Parathyroid adenoma (tissue), 2 donors: Measurements from ENCODE around the gene PDZRN3.

ENCODE experiments used
- H2AFZ ChIP-seq: fragments of 300-600 bp; sonication (generic); one replicate; pipeline ENCODE4 v1.7.0; 2017; ENCODE audit warnings: antibody characterized with exemption, mild to moderate bottlenecking
- H3K27ac ChIP-seq: fragments of 300-600 bp; sonication (generic); one replicate; pipeline ENCODE4 v1.7.0; 2017
- H3K27me3 ChIP-seq: fragments of 300-600 bp; sonication (generic); one replicate; pipeline ENCODE4 v1.7.0; 2017; ENCODE audit warnings: low read length; ENCODE audit not compliant: control insufficient read depth, insufficient read depth
- H3K36me3 ChIP-seq: fragments of 300-600 bp; sonication (generic); one replicate; pipeline ENCODE4 v1.7.0; 2017; ENCODE audit warnings: low read length; ENCODE audit not compliant: control insufficient read depth, insufficient read depth
- H3K4me1 ChIP-seq: fragments of 300-600 bp; sonication (generic); one replicate; pipeline ENCODE4 v1.7.0; 2017; ENCODE audit warnings: control low read depth
- H3K4me2 ChIP-seq: fragments of 300-600 bp; sonication (generic); one replicate; pipeline ENCODE4 v1.7.0; 2017; ENCODE audit warnings: low read length
- H3K4me3 ChIP-seq: fragments of 300-600 bp; sonication (generic); one replicate; pipeline ENCODE4 v1.7.0; 2017; ENCODE audit warnings: low read depth, low read length
- H3K79me2 ChIP-seq: fragments of 300-600 bp; sonication (generic); one replicate; pipeline ENCODE4 v1.7.0; 2017; ENCODE audit warnings: control low read depth
- H3K9ac ChIP-seq: fragments of 300-600 bp; sonication (generic); one replicate; pipeline ENCODE4 v1.7.0; 2017; ENCODE audit warnings: mild to moderate bottlenecking
- H3K9me3 ChIP-seq: fragments of 300-600 bp; sonication (generic); one replicate; pipeline ENCODE4 v1.7.0; 2017; ENCODE audit warnings: low read length; ENCODE audit not compliant: control insufficient read depth
- TF ChIP-seq, protein P1 (sequence below): fragments of 300-600 bp; sonication (generic); IDR thresholded peaks from one replicate; pipeline ENCODE4 v1.7.0; 2017; ENCODE audit warnings: antibody characterized with exemption, mild to moderate bottlenecking
- donor health status: primary hyperparathyroidism.

Gene PDZRN3

GRCh38 chr3:73379465-73379864, 245.3 kb downstream of the PDZRN3 start:
- Histone ChIP-seq H3K4me2 (no peak overlapping the region), H3K9ac (no peak overlapping the region), H2AFZ (no peak overlapping the region), H3K27ac (no peak overlapping the region), H3K27me3 (no peaks in the 10 kb centered on the region), H3K4me1 (no peaks in the 10 kb centered on the region), H3K4me3 (no peak overlapping the region), H3K79me2 (no peaks in the 10 kb centered on the region), H3K9me3 (no peaks in the 10 kb centered on the region), H3K36me3 (no peaks in the 10 kb centered on the region)
- TF ChIP-seq, protein P1, sequence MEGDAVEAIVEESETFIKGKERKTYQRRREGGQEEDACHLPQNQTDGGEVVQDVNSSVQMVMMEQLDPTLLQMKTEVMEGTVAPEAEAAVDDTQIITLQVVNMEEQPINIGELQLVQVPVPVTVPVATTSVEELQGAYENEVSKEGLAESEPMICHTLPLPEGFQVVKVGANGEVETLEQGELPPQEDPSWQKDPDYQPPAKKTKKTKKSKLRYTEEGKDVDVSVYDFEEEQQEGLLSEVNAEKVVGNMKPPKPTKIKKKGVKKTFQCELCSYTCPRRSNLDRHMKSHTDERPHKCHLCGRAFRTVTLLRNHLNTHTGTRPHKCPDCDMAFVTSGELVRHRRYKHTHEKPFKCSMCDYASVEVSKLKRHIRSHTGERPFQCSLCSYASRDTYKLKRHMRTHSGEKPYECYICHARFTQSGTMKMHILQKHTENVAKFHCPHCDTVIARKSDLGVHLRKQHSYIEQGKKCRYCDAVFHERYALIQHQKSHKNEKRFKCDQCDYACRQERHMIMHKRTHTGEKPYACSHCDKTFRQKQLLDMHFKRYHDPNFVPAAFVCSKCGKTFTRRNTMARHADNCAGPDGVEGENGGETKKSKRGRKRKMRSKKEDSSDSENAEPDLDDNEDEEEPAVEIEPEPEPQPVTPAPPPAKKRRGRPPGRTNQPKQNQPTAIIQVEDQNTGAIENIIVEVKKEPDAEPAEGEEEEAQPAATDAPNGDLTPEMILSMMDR, result no peak

DNA sequence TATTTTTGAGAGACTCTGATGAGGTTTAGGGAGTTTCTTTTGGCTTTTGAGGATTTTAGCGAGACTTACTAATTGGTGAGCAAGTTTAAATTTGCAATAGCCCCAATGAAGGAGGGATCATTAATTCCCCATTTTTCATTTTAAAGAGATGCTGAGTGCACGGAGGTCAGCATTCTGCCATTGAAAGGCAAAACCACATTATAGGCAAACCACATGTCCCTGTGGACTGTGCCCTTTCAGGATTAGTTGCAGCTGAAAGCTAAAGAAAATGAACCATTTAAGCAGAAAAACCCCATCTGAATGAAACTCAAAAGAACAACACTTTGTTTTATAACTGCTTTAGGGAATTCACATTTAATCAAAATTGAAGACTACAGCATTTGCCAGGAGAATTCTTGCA, 246.5 kb downstream of the PDZRN3 start:
- Histone ChIP-seq H3K27ac (no peak overlapping the region), H3K9me3 (no peaks in the 10 kb centered on the region), H3K4me1 (no peaks in the 10 kb centered on the region), H2AFZ (no peak overlapping the region), H3K36me3 (no peaks in the 10 kb centered on the region), H3K79me2 (no peaks in the 10 kb centered on the region), H3K27me3 (no peaks in the 10 kb centered on the region), H3K4me3 (no peak overlapping the region), H3K4me2 (no peak overlapping the region), H3K9ac (no peak overlapping the region)
- TF ChIP-seq, protein P1, result no peak

GRCh38 chr3:73365756-73366397, 258.9 kb downstream of the PDZRN3 start:
- Histone ChIP-seq H3K4me1 (no peaks in the 10 kb centered on the region), H3K36me3 (no peaks in the 10 kb centered on the region), H3K4me2 (no peak overlapping the region), H2AFZ (no peak overlapping the region), H3K9me3 (no peaks in the 10 kb centered on the region), H3K4me3 (no peak overlapping the region), H3K9ac (no peak overlapping the region), H3K27me3 (no peaks in the 10 kb centered on the region), H3K27ac (no peak overlapping the region), H3K79me2 (no peaks in the 10 kb centered on the region)
- TF ChIP-seq, protein P1, result no peak

GRCh38 chr3:73364517-73364916, 260.2 kb downstream of the PDZRN3 start:
- H3K9me3 ChIP-seq, result no peaks in the 10 kb centered on the region
- no peak overlapping the region for H3K4me3 ChIP-seq
- no peak overlapping the region for H3K9ac ChIP-seq
- H2AFZ ChIP-seq, result no peak overlapping the region
- no peak overlapping the region for H3K27ac ChIP-seq
- no peaks in the 10 kb centered on the region for H3K4me1 ChIP-seq
- no peaks in the 10 kb centered on the region for H3K79me2 ChIP-seq
- H3K4me2 ChIP-seq, result no peak overlapping the region
- TF ChIP-seq, protein P1, result no peak
- no peaks in the 10 kb centered on the region for H3K36me3 ChIP-seq
- no peaks in the 10 kb centered on the region for H3K27me3 ChIP-seq

GRCh38 chr3:73363093-73363492, 261.6 kb downstream of the PDZRN3 start:
- H3K27me3 ChIP-seq, result no peaks in the 10 kb centered on the region
- TF ChIP-seq, protein P1, result no peak
- no peak overlapping the region for H3K4me3 ChIP-seq
- H3K4me2 ChIP-seq, result no peak overlapping the region
- no peak overlapping the region for H3K9ac ChIP-seq
- no peaks in the 10 kb centered on the region for H3K9me3 ChIP-seq
- no peak overlapping the region for H3K27ac ChIP-seq
- H3K36me3 ChIP-seq, result no peaks in the 10 kb centered on the region
- H3K4me1 ChIP-seq, result no peaks in the 10 kb centered on the region
- H2AFZ ChIP-seq, result no peak overlapping the region
- no peaks in the 10 kb centered on the region for H3K79me2 ChIP-seq
